ENCODE results near the gene TFAP2E. TPM values are rescaled to one million over a fixed set of nuclear protein-coding genes. Genes with fewer than 3 reads are reported as not detected.

Gene TFAP2E
- total and polyA plus RNA-seq, 10 donors, result 0.60 to 4.4 (median 2.0) TPM; not detected in 2

DNA sequence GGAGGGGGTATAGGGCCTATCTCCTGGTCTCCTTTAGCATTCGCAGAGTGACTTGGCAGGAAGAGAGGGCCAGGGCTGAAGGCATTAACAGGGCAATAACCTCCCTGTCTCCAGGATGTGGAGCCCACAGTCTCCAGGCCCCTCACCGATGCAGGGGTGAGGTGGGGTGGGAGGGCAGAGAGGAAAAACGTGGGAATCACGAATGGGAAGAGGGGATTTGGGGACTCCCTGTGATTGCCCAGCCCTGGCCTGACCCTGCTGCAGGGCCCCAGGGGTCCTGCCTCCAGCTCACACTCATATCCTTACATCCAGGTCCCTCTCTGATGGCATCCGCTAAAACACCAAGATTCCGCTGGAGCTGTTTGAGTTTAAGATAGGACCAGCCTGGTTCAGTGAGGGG is 14.6 kb downstream of the TFAP2E start:
- WGBS, 5 donors, result 81 to 84% (median 84%) methylated on average over 6 of the region's 6 CpGs
- Histone ChIP-seq H3K27me3 (replicated peaks in 1 of 7) (no peaks in the 10 kb centered on the region), H3K4me1 (peaks cover 0 to 4% (median 0%) of the 10 kb centered on the region in 6 donors), H3K36me3 (peaks cover 0 to 28% (median 3%) of the 10 kb centered on the region in 6 donors), H3K27ac (no peak overlapping the region), H3K9me3 (no peaks in the 10 kb centered on the region), H3K4me3 (no peak overlapping the region)
- peak; percentile 18 for DNase-seq
- TF ChIP-seq POLR2AphosphoS5 (IDR thresholded peaks at IDR 0.05), result no peak
- TF ChIP-seq, protein P1, sequence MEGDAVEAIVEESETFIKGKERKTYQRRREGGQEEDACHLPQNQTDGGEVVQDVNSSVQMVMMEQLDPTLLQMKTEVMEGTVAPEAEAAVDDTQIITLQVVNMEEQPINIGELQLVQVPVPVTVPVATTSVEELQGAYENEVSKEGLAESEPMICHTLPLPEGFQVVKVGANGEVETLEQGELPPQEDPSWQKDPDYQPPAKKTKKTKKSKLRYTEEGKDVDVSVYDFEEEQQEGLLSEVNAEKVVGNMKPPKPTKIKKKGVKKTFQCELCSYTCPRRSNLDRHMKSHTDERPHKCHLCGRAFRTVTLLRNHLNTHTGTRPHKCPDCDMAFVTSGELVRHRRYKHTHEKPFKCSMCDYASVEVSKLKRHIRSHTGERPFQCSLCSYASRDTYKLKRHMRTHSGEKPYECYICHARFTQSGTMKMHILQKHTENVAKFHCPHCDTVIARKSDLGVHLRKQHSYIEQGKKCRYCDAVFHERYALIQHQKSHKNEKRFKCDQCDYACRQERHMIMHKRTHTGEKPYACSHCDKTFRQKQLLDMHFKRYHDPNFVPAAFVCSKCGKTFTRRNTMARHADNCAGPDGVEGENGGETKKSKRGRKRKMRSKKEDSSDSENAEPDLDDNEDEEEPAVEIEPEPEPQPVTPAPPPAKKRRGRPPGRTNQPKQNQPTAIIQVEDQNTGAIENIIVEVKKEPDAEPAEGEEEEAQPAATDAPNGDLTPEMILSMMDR (IDR thresholded peaks at IDR 0.05 in 8 of 11, conservative IDR thresholded peaks at IDR 0.05 in 3 of 11), result no peak
- no peak for TF ChIP-seq POLR2A (IDR thresholded peaks at IDR 0.05)
- intact Hi-C loops (cut with DNase I; ENCODE audit: low total_unique reads), result no loop called here

DNA sequence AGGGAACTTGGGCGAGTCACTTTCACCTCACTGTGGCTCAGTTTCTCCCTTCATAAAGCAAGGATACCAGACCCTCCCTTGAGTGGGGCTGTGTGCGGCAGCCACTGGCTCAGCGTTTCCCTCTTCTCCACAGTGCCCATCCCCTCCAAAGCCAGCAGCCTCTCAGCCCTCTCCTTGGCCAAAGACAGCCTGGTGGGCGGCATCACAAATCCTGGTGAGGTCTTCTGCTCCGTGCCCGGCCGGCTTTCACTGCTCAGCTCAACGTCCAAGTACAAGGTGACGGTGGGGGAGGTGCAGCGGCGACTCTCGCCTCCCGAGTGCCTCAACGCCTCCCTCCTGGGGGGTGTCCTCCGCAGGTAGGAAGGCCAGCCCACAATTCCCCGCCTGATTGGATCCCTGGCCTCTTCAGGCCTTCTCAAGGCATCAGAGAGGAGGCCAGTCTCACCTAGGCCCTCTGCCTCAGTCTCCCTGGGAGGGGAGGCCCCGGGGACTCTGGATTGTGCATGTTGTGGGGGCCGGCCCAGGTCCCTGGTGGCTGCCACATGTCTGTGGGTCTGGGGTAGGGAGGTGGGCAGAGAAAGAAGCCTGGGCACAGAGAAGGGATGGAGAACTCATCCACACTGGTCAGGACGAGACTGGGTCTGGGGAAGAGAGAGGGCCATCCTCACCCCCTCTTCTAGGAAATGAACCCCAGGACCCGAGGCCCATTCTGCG is 15.2 kb downstream of the TFAP2E start:
- no peak overlapping the region for H3K4me3 ChIP-seq
- WGBS, 5 donors, result 85 to 93% (median 89%) methylated on average over 10 to 21 of the region's 21 CpGs
- H3K9me3 ChIP-seq, result no peaks in the 10 kb centered on the region
- H3K36me3 ChIP-seq, result peaks cover 0 to 28% (median 3%) of the 10 kb centered on the region in 6 donors
- H3K27ac ChIP-seq, result no peak overlapping the region
- TF ChIP-seq POLR2AphosphoS5 (IDR thresholded peaks at IDR 0.05) (no peak), POLR2A (IDR thresholded peaks at IDR 0.05) (no peak)
- TF ChIP-seq, protein P1 (IDR thresholded peaks at IDR 0.05 in 8 of 11, conservative IDR thresholded peaks at IDR 0.05 in 3 of 11), result no peak
- peaks cover 3 to 10% (median 5%) of the 10 kb centered on the region in 6 donors for H3K4me1 ChIP-seq
- DNase-seq, result peak; percentile 56
- intact Hi-C loops (cut with DNase I; ENCODE audit: low total_unique reads), result no loop called here
- H3K27me3 ChIP-seq (replicated peaks in 1 of 7), result no peaks in the 10 kb centered on the region

DNA sequence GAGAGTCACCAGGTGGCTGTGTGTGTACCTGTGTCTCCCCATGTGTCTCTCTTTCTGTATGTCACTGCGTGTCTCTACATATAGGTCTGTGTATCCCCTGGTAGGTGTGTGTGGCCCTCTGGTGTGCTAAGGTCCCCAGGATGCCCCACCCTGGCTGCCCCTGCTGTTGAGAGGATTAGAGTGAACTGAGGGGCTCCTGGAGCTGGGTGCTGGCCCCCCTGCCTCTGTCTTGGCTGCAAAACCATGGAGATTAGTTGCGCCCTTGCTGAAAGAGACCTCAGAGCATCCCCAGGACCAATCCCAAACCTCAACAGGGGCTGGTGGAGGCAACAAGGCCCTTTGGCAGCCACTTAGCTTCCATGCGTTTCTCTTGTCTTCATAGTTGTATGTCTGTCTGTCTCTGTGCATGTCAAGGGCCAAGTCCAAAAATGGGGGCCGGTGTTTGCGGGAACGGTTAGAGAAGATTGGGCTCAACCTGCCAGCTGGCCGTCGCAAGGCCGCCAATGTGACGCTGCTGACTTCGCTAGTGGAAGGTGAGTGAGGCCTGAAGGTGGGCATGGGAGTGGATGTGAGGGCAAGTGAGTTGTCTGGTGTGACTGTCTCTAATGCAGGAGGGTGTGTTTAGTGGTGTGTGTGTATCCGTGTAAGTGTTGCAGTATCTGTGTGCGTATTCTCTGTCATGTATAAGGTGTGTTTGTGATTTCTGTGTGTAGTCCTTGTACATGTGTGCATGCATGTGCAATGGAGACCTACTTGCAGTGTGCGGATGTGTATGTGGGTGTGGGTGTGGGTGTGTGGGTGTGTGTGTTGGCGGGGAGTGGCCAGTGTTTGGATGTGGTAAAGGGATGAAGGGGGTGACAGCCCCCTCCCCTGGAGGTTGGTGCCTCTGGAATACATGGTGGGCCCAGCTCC is 16.7 kb downstream of the TFAP2E start:
- no peak overlapping the region for H3K27ac ChIP-seq
- intact Hi-C loops (cut with DNase I; ENCODE audit: low total_unique reads), result no loop called here
- TF ChIP-seq, protein P1 (IDR thresholded peaks at IDR 0.05 in 8 of 11, conservative IDR thresholded peaks at IDR 0.05 in 3 of 11), result no peak
- TF ChIP-seq POLR2A (IDR thresholded peaks at IDR 0.05) (no peak), POLR2AphosphoS5 (IDR thresholded peaks at IDR 0.05) (no peak)
- DNase-seq, result no peak
- H3K36me3 ChIP-seq, result peaks cover 0 to 33% (median 3%) of the 10 kb centered on the region in 6 donors
- peaks cover 3 to 16% (median 7%) of the 10 kb centered on the region in 6 donors for H3K4me1 ChIP-seq
- no peaks in the 10 kb centered on the region for H3K9me3 ChIP-seq
- H3K4me3 ChIP-seq, result no peak overlapping the region
- no peaks in the 10 kb centered on the region for H3K27me3 ChIP-seq (replicated peaks in 1 of 7)
- WGBS, 5 donors, result 93 to 97% (median 96%) methylated on average over 15 of the region's 15 CpGs

Measured in spleen (tissue), 11 donors.